GM21447 (cell line): Measurements from ENCODE around the gene MRGPRD.
"Not testable (repeated sequence)": the region's sequence is repeated elsewhere in the genome, so short reads cannot be mapped to it uniquely, and the experiment has no call there.

Experiments
- ATAC-seq: cut with Tn5 transposase; IDR thresholded peaks from one replicate; pipeline ENCODE4 v1.9.1; 2021; ENCODE audit not compliant: unreplicated experiment

The MRGPRD gene

DNA sequence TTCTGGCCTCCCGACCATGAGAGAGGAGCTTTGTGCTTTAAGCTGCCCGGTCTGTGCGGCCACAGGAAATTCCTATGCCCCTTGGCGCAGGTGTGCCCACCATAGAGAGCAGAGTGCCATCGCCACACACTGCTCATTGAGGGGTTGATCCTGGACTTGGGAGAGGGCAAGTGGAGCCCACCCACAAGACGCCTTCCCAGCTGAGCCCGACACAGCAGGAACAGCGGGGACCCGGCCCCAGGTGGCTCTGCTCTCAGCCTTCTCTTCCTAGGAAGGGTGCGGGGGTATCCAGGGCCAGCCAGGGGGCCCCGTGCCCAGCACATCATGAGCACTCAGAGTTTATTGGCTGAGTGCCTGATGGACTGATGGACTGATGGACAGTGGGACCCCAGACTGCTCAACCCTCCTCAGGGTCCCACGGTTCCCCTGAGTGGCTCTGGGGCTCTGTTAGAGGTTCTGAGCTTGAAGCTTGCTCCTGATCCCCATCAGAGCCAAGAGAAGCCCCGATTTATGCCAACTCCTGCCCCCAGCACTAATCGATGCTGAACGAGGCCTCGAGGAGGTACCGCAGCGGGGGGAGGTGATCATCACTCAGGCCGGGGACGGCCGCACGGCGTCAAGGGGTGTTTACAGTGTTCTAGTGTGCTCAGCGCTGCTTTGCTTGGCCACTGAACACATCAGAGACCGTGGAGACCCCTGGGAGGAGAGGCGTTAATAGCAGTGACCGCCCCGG is 13.5 kb upstream of the MRGPRD start:
- no peak for ATAC-seq

- no peak for ATAC-seq
These were observed 12.8 kb upstream of the MRGPRD start for GRCh38 chr11:68993546-68993945.

DNA sequence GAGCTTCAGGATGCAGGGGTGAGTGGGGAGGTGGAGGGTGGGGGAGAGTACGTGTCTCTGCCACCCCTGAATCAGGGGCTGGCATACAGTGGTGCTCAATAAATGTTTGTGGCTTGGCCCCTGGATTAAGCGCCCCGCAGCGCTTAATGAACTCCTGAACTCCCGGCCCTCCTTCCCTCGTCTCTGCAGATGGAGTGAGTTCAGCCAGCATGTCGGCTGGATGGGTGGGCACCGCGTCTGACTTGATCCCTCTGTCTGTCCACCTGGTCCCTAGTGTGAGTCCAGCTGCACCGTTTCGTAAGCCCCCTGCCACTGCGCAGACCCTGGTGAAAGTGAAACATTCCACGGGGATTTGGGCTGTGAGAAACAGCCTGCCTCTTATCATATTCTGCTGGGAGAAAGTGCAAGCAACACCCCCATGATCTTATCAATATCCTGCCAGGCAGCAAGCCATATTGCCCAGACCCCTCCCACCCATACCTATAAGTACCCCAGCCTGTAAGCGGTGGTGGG is 12.0 kb upstream of the MRGPRD start:
- no peak for ATAC-seq

- ATAC-seq, result no peak
These were observed 10.4 kb upstream of the MRGPRD start for GRCh38 chr11:68990995-68991780.

- no peak for ATAC-seq
These were observed 9.3 kb upstream of the MRGPRD start for GRCh38 chr11:68989936-68990606.

- no peak for ATAC-seq
These were observed 7.7 kb upstream of the MRGPRD start for GRCh38 chr11:68988491-68988890.

GRCh38 chr11:68987211-68987610 is 6.4 kb upstream of the MRGPRD start:
- ATAC-seq, result no peak

GRCh38 chr11:68983801-68984200 is 3.0 kb upstream of the MRGPRD start:
- ATAC-seq, result no peak

GRCh38 chr11:68982134-68982533 is 1.3 kb upstream of the MRGPRD start:
- ATAC-seq, result no peak

DNA sequence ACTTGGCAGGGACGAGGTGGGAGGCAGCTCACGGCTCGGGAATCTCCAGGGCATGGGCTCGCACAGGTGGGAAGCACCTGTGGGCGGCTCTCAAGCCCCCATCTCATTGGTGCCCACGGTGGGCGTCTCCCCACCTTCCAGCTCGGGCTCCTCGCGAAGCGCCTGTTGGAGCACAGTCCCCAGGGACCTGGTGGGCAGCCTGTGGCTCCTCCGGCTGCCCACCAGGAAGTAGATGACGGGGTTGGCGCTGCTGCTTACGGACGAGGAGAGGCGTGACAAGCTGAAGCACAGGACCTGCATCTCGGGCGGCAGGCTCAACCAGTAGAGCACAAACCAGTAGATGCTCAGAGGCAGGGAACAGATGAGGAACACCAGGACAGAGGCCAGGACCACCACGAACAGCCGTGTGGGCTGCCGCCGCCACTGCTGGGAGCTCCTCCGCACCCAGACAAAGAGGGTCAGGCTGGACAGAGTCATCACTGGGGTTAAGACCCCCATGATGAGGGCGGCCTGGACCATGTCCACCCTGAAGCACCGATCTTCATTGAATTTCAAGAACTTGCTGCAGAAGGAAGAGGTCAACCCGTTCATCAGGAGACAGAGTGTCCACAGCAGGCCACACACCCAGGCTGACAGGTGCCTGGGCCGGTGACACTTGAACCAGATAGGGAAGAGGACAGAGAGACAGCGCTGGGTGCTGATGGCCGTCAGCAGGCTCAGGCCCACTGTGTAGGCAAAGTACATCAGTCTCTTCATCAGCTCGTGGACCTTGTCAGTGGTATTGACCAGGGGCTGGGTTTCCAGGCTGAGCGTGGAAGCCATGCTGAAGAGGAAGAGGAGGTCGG is 633 bp downstream of the MRGPRD start:
- no peak for ATAC-seq

DNA sequence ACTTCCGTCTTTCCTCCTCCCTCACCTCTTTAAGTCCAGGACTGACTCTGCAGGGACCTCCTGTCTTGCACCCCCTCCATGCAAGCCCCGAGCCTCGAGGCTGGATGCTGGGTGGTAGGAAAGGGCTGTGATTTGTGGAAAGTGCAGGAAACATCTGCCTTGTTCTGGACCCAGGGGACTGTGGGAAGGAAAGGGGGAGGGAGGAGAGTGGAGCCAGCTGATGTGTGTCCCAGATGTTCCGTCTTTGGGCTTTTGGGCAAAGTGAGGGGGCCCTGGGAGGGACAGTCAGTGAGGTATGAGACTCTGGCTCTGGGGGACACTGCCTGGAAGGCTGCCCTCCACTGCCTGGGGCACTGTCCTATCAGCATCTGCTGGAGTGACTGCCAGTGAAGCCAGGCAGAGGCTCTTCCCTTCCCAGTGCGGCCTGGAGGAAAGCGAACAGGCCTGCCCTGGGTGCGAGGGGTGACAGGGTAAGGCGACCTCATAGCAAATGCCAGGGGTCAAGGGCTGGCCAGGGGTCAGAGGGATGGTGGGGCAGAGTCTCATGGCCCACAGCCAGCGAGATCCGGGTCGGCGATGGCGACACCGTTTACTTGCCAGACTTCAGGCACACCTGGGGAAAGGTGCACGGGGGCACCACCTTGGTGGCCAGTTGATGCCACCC is 1.7 kb downstream of the MRGPRD start:
- ATAC-seq, result no peak

- ATAC-seq, result no peak
These were observed 2.2 kb downstream of the MRGPRD start for GRCh38 chr11:68978626-68978930.

DNA sequence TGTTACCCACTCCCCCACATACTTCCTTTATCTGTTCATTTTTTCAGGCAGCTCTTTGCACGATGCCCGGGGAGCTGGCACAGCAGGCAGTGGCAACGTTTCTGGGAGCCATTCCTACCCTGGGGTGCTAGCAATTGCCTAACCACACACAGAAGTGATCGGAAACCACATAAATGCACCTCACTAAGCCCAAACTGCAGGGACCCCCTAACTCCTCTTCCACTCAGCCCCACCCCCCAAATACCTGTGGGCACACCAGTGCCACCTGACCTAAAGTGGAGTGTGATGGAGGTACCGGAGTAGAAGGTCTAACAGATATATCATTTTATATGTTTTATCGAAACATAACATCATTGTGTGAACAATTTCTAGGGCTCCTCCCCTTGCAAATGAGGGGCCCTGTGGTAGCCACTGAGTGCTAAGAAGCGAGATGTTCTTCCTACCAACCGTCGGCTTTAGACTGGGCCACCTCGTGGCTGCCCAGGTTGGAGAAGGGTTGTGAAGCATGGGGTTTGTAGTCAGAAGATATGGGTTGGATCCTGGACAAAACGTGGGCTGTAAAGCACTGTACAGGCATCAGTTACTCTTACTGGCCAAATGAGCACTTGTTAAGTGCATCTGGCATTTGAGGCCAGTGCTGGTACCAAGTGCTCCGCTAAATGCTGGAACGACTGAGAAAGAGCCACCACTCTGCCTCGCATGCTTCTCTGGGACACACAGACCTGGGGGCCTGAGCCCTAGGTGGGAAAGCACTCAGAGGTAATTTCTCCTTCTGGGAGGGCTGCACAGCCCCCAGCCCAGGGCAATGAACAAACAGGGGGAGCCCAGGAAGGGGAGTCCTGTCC is 2.8 kb downstream of the MRGPRD start:
- no peak for ATAC-seq

DNA sequence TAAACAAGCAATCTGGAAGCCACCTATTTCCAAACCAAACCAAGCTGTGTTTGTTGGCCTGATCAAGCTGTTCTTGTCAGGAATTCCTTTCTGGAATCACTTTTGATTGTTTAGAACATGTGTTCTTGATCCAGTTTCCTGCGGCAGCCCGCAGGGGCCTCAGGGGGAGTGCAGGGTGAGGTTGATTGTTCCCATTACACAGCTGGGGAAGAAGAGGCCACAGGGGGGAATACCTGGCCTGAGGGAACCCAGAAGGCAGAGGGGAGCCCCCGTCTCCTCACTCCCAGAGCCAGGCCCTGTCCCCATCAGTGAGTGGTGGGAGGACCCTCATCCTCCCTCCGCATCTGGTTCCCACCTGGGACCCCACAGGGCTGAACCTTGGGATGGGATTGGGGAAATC is 4.2 kb downstream of the MRGPRD start:
- no peak for ATAC-seq

DNA sequence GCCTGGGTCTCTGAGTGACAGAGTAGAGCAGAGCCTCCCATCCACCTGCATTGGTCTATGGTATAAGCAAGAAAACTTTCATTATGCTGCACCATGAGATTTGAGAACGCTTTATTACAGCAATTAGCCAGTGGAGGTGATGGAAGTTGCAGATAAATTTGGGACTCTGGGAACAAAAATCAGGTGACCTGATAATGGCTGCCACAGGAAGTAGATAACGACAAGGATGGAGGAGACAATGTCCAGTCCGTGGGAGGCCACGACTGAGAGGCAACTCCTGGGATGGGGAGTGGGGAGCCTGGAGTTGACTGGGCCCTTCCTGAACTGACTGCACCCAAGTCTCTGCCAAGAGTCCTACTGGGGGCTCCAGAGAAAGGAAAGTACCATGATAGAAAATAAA is 4.7 kb downstream of the MRGPRD start:
- no peak for ATAC-seq

- ATAC-seq, result no peak
These were observed 6.2 kb downstream of the MRGPRD start for GRCh38 chr11:68974421-68975194.

- ATAC-seq, result not testable (repeated sequence)
These were observed 7.1 kb downstream of the MRGPRD start for GRCh38 chr11:68973706-68974105.

DNA sequence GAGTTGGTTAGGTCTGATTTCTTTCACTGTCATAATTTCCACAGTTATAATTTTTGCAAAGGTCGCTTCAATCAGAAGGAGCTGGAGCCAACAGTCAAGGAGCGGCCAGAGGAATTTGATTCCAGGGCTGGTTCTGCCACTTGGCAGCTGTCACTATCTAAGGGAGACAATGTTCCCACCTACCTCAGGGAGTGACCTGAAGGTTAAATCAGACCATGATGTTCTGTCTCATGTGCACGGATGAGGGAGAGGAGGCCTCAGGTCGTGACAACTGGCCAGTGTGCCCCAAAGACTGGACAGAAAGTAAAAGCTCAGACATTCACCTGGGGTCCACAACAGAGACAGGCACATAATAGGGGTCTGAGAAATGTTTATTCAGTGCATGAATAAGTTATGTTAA is 7.6 kb downstream of the MRGPRD start:
- no peak for ATAC-seq
